Effector memory CD4-positive, alpha-beta T cell (primary cell): ENCODE measurements around the gene COIL.

Source experiments
- DNase-seq, 3 donors: peaks; one replicate each; pipeline ENCODE4 v3.0.0-alpha.2; 2020
- H3K27ac ChIP-seq: 2 replicates; pipeline ENCODE4 v1.7.0; 2013; ENCODE audit warnings: mild to moderate bottlenecking, low read length, moderate library complexity; ENCODE audit not compliant: insufficient read depth, poor library complexity, severe bottlenecking
- H3K27me3 ChIP-seq: replicated peaks from 2 replicates; pipeline ENCODE4 v1.7.0; 2013; ENCODE audit warnings: mild to moderate bottlenecking, low read length; ENCODE audit not compliant: insufficient read depth, control insufficient read depth, poor library complexity, severe bottlenecking
- H3K36me3 ChIP-seq: 2 replicates; pipeline ENCODE4 v1.7.0; 2013; ENCODE audit warnings: mild to moderate bottlenecking, low read length, moderate library complexity; ENCODE audit not compliant: control insufficient read depth, insufficient read depth
- H3K4me1 ChIP-seq: 2 replicates; pipeline ENCODE4 v1.7.0; 2013; ENCODE audit warnings: low read length, mild to moderate bottlenecking; ENCODE audit not compliant: control insufficient read depth, insufficient read depth, poor library complexity, severe bottlenecking
- H3K4me3 ChIP-seq: 2 replicates; pipeline ENCODE4 v1.7.0; 2013; ENCODE audit warnings: low read length, low read depth, mild to moderate bottlenecking; ENCODE audit not compliant: insufficient read depth, poor library complexity, severe bottlenecking
- H3K9me3 ChIP-seq: 2 replicates; pipeline ENCODE4 v1.7.0; 2013; ENCODE audit warnings: mild to moderate bottlenecking, low read length, moderate library complexity; ENCODE audit not compliant: control insufficient read depth
- total RNA-seq, 3 donors: gene quantifications; one replicate each; lab custom pipeline; 2026; lab: John Stamatoyannopoulos, UW

The COIL gene
- 17.7 to 30.6 (median 28.0) reads per million in 3 donors for total RNA-seq

GRCh38 chr17:56960596-56961538, at the start of gene COIL:
COIL (minus strand) TSS chr17:56961050; CDS start chr17:56961019, 31 bp downstream.
- H3K27me3 ChIP-seq: no peaks in the 10 kb centered on the region
- H3K27ac ChIP-seq: peak within 1 kb of the TSS; percentile 91
- no peaks in the 10 kb centered on the region for H3K4me1 ChIP-seq
- DNase-seq: peak; percentile 81 to 86 (median 83)
- H3K4me3 ChIP-seq: peak within 1 kb of the TSS; percentile 86
- no peaks in the 10 kb centered on the region for H3K36me3 ChIP-seq
- no peaks in the 10 kb centered on the region for H3K9me3 ChIP-seq

- no peak for DNase-seq
- Histone ChIP-seq H3K27me3 (no peaks in the 10 kb centered on the region), H3K4me3 (no peak overlapping the region), H3K4me1 (no peaks in the 10 kb centered on the region), H3K36me3 (no peaks in the 10 kb centered on the region), H3K9me3 (no peaks in the 10 kb centered on the region), H3K27ac (no peak overlapping the region)
Observed at GRCh38 chr17:57010487-57010886, 49.6 kb upstream of the COIL start.

- H3K27me3 ChIP-seq: no peaks in the 10 kb centered on the region
- H3K4me3 ChIP-seq: no peak overlapping the region
- H3K27ac ChIP-seq: no peak overlapping the region
Observed at GRCh38 chr17:57009737-57010445, 49.0 kb upstream of the COIL start.

GRCh38 chr17:57008958-57009357, 48.1 kb upstream of the COIL start:
- DNase-seq: no peak
- Histone ChIP-seq H3K4me3 (no peak overlapping the region), H3K36me3 (no peaks in the 10 kb centered on the region), H3K4me1 (no peaks in the 10 kb centered on the region), H3K27ac (no peak overlapping the region), H3K27me3 (no peaks in the 10 kb centered on the region), H3K9me3 (no peaks in the 10 kb centered on the region)

More at GRCh38 chr17:57009737-57010445, 49.0 kb upstream of the COIL start:
- Histone ChIP-seq H3K4me1 (no peaks in the 10 kb centered on the region), H3K36me3 (no peaks in the 10 kb centered on the region), H3K9me3 (no peaks in the 10 kb centered on the region)
- peak in 2 of 3 donors; percentile 11 to 23 for DNase-seq

GRCh38 chr17:57006040-57006439, 45.2 kb upstream of the COIL start:
- Histone ChIP-seq H3K4me1 (no peaks in the 10 kb centered on the region), H3K27me3 (no peaks in the 10 kb centered on the region), H3K9me3 (no peaks in the 10 kb centered on the region), H3K4me3 (no peak overlapping the region), H3K27ac (no peak overlapping the region), H3K36me3 (no peaks in the 10 kb centered on the region)
- DNase-seq: no peak

- Histone ChIP-seq H3K4me1 (no peaks in the 10 kb centered on the region), H3K4me3 (no peak overlapping the region), H3K27ac (no peak overlapping the region), H3K27me3 (no peaks in the 10 kb centered on the region), H3K9me3 (no peaks in the 10 kb centered on the region), H3K36me3 (no peaks in the 10 kb centered on the region)
- no peak for DNase-seq
Observed at GRCh38 chr17:57004944-57005579, 44.2 kb upstream of the COIL start.

- no peaks in the 10 kb centered on the region for H3K36me3 ChIP-seq
- H3K27me3 ChIP-seq: no peaks in the 10 kb centered on the region
- no peak for DNase-seq
- no peaks in the 10 kb centered on the region for H3K4me1 ChIP-seq
- H3K4me3 ChIP-seq: no peak overlapping the region
- H3K9me3 ChIP-seq: no peaks in the 10 kb centered on the region
- H3K27ac ChIP-seq: no peak overlapping the region
Observed at GRCh38 chr17:57002904-57003303, 42.1 kb upstream of the COIL start.

GRCh38 chr17:57001541-57001940, 40.7 kb upstream of the COIL start:
- Histone ChIP-seq H3K27ac (no peak overlapping the region), H3K9me3 (no peaks in the 10 kb centered on the region), H3K4me3 (no peak overlapping the region), H3K27me3 (no peaks in the 10 kb centered on the region), H3K4me1 (no peaks in the 10 kb centered on the region), H3K36me3 (no peaks in the 10 kb centered on the region)
- DNase-seq: no peak

- H3K27me3 ChIP-seq: no peaks in the 10 kb centered on the region
- no peaks in the 10 kb centered on the region for H3K4me1 ChIP-seq
- peaks cover 6% of the 10 kb centered on the region for H3K36me3 ChIP-seq
Observed at GRCh38 chr17:56997313-56997712, 36.5 kb upstream of the COIL start.

More at GRCh38 chr17:56997313-56997712, 36.5 kb upstream of the COIL start:
- DNase-seq: no peak
- Histone ChIP-seq H3K27ac (no peak overlapping the region), H3K9me3 (no peaks in the 10 kb centered on the region), H3K4me3 (no peak overlapping the region)
